Glutamatergic neuron (in vitro differentiated cells): Measurements from ENCODE around the gene C3orf70. TPM values are rescaled to one million over a fixed set of nuclear protein-coding genes. Genes with fewer than 3 reads are reported as not detected.

Experiments used
- DNase-seq: peaks from one replicate; pipeline ENCODE4 v3.0.0; 2022
- H3K27ac Mint-ChIP-seq: one replicate; pipeline ENCODE4 v1.8.0; 2020; ENCODE audit warnings: mild to moderate bottlenecking, mixed read lengths, inconsistent platforms; ENCODE audit not compliant: unreplicated experiment
- H3K27me3 Mint-ChIP-seq: one replicate; pipeline ENCODE4 v1.8.0; 2020; ENCODE audit warnings: mild to moderate bottlenecking, moderate library complexity, mixed read lengths, inconsistent platforms; ENCODE audit not compliant: unreplicated experiment
- H3K36me3 Mint-ChIP-seq: one replicate; pipeline ENCODE4 v1.8.0; 2020; ENCODE audit warnings: mild to moderate bottlenecking, mixed read lengths, inconsistent platforms; ENCODE audit not compliant: unreplicated experiment
- H3K4me1 Mint-ChIP-seq: one replicate; pipeline ENCODE4 v1.8.0; 2020; ENCODE audit warnings: mild to moderate bottlenecking, low read depth, mixed read lengths, inconsistent platforms; ENCODE audit not compliant: unreplicated experiment
- H3K4me3 Mint-ChIP-seq: one replicate; pipeline ENCODE4 v1.8.0; 2020; ENCODE audit warnings: mild to moderate bottlenecking, mixed read lengths, inconsistent platforms; ENCODE audit not compliant: unreplicated experiment
- H3K9me3 Mint-ChIP-seq: one replicate; pipeline ENCODE4 v1.8.0; 2020; ENCODE audit warnings: mild to moderate bottlenecking, moderate library complexity, mixed read lengths, inconsistent platforms; ENCODE audit not compliant: unreplicated experiment
- CTCF ChIP-seq: fragments of 200-600 bp; sonication (generic); IDR thresholded peaks from one replicate; pipeline ENCODE4 v1.5.0; 2021; ENCODE audit not compliant: partially characterized antibody, unreplicated experiment
- long read RNA-seq: library from polyadenylated mRNA; unstranded; transcript quantifications from one replicate; pipeline ENCODE4 v2.0.0, GENCODE V29; 2020; ENCODE audit not compliant: unreplicated experiment
- total RNA-seq: library from RNA; stranded (reverse); fragmentation: NEBNext Ultra II Directional; extraction: Animal tissue kit (Norgen Biotek cat#: 25700); gene quantifications from one replicate; pipeline ENCODE4 v1.2.1, GENCODE V29; 2021; ENCODE audit not compliant: unreplicated experiment

C3orf70 gene, protein sequence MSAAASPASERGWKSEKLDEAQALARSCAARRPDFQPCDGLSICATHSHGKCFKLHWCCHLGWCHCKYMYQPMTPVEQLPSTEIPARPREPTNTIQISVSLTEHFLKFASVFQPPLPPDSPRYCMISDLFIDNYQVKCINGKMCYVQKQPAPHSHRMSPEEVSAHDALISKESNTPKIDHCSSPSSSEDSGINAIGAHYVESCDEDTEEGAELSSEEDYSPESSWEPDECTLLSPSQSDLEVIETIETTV
- total RNA-seq, result 44.5 TPM
- long read RNA-seq, full-length matches to known transcripts, result 1 of 8 reads
- long read RNA-seq, partial matches to known transcripts, result 0 of 8 reads
- long read RNA-seq, other reads (novel, unspliced or antisense), result 7 of 8 reads

- H3K27me3 Mint-ChIP-seq, result peaks cover 6% of the 10 kb centered on the region
- H3K4me1 Mint-ChIP-seq, result peaks cover 8% of the 10 kb centered on the region
- H3K9me3 Mint-ChIP-seq, result peaks cover 6% of the 10 kb centered on the region
- peak within 1 kb of the TSS; percentile 92 for H3K4me3 Mint-ChIP-seq
- H3K27ac Mint-ChIP-seq, result peak within 1 kb of the TSS; percentile 98
- peak; percentile 81 for DNase-seq
- H3K36me3 Mint-ChIP-seq, result no peaks in the 10 kb centered on the region
- TF ChIP-seq CTCF, result no peak
Observed at GRCh38 chr3:185152410-185153170, at the start of gene C3orf70. Gene C3orf70, minus strand, starts transcription at chr3:185153060. Its CDS starts 237 bp downstream, at chr3:185152823.

DNA sequence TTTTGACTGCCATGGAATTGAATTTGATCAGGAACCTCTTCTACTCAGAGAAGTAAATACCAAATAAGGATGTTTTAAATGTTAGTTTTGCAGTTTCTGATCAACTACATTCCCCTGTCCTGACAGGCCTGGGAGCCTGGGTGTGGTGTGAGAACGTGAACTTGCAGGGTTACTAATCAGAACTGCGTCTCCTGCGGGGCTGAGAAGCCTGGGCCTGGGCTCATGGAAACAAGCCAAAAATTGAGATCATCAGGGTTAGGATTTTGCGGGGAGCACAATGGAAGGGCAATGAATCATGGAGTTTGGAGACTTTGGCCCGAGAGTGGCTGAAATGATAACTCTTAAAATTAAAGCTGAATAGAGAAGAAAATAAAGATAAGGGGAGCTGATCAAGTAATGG, 47.8 kb upstream of the C3orf70 start:
- no peak for DNase-seq
- H3K36me3 Mint-ChIP-seq, result peaks cover 11% of the 10 kb centered on the region
- no peak for TF ChIP-seq CTCF
- H3K4me1 Mint-ChIP-seq, result peaks cover 6% of the 10 kb centered on the region
- H3K27ac Mint-ChIP-seq, result no peak overlapping the region
- H3K9me3 Mint-ChIP-seq, result no peaks in the 10 kb centered on the region
- no peak overlapping the region for H3K4me3 Mint-ChIP-seq
- peaks cover 2% of the 10 kb centered on the region for H3K27me3 Mint-ChIP-seq

DNA sequence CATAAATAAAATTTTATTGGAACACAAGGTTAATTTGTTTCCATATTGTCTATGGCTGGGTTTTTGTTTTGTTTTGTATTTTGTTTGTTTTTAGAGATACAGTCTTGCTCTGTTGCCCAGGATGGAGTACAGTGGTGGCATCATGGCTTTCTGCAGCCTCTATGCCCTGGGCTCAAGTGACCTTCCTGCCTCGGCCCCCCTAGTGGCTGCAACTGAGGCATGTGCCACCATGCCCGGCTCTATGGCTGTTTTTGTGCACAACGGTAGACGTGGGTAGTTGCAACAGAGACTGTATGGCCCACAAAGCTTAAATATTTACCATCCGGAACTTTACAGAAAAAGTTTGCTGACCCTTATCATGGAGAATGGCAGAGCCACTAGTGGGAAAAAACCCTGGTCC, 46.8 kb upstream of the C3orf70 start:
- no peak for TF ChIP-seq CTCF
- H3K27me3 Mint-ChIP-seq, result peaks cover 2% of the 10 kb centered on the region
- peaks cover 4% of the 10 kb centered on the region for H3K9me3 Mint-ChIP-seq
- no peak overlapping the region for H3K4me3 Mint-ChIP-seq
- DNase-seq, result no peak
- peaks cover 14% of the 10 kb centered on the region for H3K36me3 Mint-ChIP-seq
- H3K27ac Mint-ChIP-seq, result no peak overlapping the region
- peaks cover 5% of the 10 kb centered on the region for H3K4me1 Mint-ChIP-seq

DNA sequence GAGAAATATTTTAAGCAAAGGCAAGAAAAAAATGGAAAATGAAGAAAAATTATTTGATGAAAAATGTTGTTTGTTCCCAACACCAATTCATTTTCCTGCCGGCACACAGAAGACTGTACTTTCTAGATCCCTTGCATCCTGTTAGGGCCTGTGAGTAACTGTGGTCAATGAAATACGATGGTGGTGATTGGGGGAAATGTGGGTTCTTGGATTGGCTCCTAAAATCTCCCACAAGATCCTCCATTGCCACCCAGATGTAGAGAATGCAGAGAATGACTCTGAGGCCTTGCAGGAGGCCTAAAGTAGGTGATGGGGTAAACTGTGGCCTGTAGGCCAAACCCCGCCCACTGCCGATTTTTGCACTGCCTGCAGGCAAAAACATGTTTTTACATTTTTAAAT, 46.3 kb upstream of the C3orf70 start:
- no peak overlapping the region for H3K27ac Mint-ChIP-seq
- no peak overlapping the region for H3K4me3 Mint-ChIP-seq
- peaks cover 5% of the 10 kb centered on the region for H3K4me1 Mint-ChIP-seq
- peaks cover 14% of the 10 kb centered on the region for H3K36me3 Mint-ChIP-seq
- TF ChIP-seq CTCF, result no peak
- H3K27me3 Mint-ChIP-seq, result peaks cover 2% of the 10 kb centered on the region
- peaks cover 4% of the 10 kb centered on the region for H3K9me3 Mint-ChIP-seq
- no peak for DNase-seq

- H3K27me3 Mint-ChIP-seq, result peaks cover 2% of the 10 kb centered on the region
- peaks cover 5% of the 10 kb centered on the region for H3K4me1 Mint-ChIP-seq
- H3K27ac Mint-ChIP-seq, result no peak overlapping the region
- peaks cover 6% of the 10 kb centered on the region for H3K9me3 Mint-ChIP-seq
- no peak for TF ChIP-seq CTCF
- peaks cover 22% of the 10 kb centered on the region for H3K36me3 Mint-ChIP-seq
- H3K4me3 Mint-ChIP-seq, result no peak overlapping the region
- no peak for DNase-seq
Observed at GRCh38 chr3:185197068-185197467, 44.2 kb upstream of the C3orf70 start.
